DMS79 treated with DMSO at 0.1 percent for 48 hours (cell line): Measurements from ENCODE around the gene INSL3.

Source experiments
- DNase-seq: peaks from one replicate; lab custom pipeline; 2025; lab: John Stamatoyannopoulos, UW

INSL3 gene, protein sequence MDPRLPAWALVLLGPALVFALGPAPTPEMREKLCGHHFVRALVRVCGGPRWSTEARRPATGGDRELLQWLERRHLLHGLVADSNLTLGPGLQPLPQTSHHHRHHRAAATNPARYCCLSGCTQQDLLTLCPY

GRCh38 chr19:17821190-17821589 is at the start of gene INSL3:
INSL3 (minus strand) TSS chr19:17821519; CDS start chr19:17821506, 13 bp downstream.
- no peak for DNase-seq

- no peak for DNase-seq
Observed at GRCh38 chr19:17869114-17869608, 47.8 kb upstream of the INSL3 start.

GRCh38 chr19:17868669-17869068 is 47.4 kb upstream of the INSL3 start:
- no peak for DNase-seq

- peak; percentile 76 for DNase-seq
Observed at GRCh38 chr19:17866964-17867486, 45.7 kb upstream of the INSL3 start.

GRCh38 chr19:17866312-17866963 is 45.1 kb upstream of the INSL3 start:
- DNase-seq: no peak

DNA sequence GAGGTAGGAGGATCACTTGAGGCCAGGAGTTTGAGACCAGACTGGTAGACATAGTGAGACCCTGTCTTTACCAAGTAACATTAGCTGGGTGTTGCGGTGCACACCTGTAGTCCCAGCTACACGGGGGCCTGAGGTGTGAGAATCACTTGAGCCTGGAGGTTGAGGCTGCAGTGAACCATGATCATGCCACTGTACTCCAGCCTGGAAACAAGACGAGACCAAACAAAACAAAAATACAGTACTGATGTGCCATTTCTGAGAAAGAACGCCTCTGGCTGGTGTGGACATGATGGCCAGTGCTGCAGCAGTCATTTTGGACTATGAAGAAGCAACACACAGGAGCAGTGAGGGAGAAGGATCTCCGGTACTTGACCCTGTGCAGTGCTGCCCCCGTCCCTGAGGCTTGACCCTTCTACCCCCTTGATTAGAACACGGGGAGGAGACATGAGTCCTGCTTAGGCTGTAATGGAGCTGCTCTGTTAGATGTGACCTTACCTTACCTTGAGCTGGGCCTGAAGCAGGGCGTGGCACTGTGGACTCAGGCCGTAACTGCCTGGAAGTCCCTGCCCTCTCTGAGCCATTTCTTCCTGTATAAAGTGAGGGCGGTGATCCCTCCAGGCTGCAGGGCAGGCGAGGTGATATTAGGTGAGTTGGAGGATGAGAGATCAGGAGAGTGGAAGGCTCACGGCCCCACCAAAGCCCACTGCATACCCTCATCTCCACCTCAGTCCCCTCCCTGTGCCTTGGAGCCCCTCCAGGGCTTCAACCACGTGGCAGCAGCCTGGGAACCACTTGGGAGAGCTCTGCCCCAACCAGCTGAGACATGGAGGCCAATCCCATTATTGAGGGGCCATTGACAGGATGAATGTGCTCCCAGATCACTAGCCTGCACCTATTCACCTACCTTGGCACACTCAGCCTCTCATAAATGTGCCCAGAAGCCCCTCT is 44.3 kb upstream of the INSL3 start:
- no peak for DNase-seq

GRCh38 chr19:17863520-17864182 is 42.3 kb upstream of the INSL3 start:
- DNase-seq: no peak

DNA sequence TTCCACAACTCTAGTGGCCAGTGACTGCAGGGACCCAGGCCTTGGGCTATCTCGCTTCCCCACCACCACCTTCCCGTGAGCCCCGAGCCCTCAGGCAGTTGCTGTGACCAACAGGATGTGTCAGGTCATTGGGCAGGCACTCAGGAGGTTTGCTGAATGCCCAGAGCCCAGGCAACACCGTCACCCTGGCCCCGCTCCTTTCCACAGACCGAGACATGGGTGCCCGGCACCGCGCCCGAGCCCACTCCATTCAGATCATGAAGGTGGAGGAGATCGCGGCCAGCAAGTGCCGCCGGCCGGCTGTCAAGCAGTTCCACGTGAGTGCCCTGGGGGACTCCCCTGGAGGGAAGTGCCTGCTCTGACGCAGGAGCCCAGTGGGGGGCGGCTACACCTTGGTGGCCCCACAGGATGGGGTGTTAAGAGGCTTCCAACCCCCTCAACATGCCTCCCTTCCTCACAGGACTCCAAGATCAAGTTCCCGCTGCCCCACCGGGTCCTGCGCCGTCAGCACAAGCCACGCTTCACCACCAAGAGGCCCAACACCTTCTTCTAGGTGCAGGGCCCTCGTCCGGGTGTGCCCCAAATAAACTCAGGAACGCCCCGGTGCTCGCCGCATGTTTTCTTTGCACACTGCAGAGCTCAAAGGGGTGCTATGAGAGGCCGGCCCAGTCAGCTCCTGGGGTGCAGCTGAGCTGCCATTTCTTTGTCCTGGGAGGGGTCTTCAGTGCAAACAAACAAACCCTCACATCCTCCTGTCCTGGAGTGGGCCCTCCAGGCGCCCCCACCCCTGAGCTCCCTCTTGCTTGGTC is 41.6 kb upstream of the INSL3 start:
- no peak for DNase-seq

- no peak for DNase-seq
Observed at GRCh38 chr19:17861542-17862402, 40.5 kb upstream of the INSL3 start.

- no peak for DNase-seq
Observed at GRCh38 chr19:17860993-17861360, 39.7 kb upstream of the INSL3 start.

- no peak for DNase-seq
Observed at GRCh38 chr19:17860331-17860992, 39.1 kb upstream of the INSL3 start.

- peak; percentile 99 for DNase-seq
Observed at GRCh38 chr19:17859533-17860330, 38.4 kb upstream of the INSL3 start, which contains the start of gene RPL18A. RPL18A (plus strand) TSS chr19:17859910; CDS start chr19:17859957, 47 bp downstream.

DNA sequence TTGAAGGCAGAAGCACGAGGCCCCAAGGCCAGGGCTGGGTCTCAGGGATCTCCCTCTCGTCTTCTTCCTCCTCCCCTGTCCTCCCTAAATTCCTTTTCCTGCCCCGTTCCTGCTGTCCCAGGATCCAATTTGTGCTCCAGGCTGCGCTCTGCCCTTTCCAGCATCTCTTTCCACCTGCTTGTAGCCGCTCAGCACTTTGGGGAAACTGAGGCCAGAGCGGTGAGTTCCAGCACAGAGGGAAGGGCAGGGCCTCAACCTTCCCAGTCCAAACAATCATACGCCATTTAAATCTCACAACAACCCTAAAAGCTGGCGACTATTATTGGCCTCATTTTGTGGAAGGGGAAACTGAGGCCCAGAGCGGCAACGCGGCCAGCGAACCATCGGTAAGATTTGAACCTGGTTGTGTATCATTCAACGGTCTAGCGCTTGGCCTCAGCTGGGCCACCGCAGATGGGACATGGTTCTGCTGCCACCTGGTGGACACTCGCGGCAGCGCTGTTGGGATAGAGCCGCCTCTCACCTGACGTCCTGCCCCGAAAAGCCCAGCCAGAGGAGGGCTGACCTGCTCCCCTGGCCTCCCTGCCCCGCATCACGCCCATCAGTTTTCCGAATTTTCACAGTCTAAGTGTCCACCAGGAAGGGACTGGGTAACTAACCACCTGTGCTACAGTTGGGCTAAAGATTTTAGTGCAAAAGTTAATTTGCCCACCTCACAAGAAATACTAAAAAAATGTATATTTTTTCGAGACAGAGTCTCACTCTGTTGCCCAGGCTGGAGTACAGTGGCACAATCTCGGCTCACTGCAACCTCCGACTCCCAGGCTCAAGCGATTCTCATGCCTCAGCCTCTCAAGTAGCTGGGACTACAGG is 34.2 kb upstream of the INSL3 start:
- peak; percentile 48 for DNase-seq

DNA sequence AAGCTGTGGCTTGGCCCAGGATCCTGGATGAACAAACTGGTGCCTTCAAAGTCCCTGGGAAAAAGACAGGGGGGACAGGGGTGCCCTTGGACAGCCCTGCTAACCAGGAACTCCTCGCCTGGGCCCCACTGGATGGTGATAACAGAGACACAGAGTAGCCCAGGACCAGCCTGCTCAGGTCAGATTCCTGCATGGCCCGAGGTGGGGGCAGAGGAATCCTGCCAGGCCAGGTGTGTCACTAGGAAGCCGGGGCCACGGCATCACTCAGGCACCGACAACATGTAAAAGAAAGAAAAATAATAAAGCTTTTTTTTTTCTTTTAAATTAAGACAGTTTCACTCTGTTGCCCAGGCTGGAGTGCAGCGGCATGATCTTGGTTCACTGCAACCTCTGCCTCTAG is 32.7 kb upstream of the INSL3 start:
- DNase-seq: no peak

DNA sequence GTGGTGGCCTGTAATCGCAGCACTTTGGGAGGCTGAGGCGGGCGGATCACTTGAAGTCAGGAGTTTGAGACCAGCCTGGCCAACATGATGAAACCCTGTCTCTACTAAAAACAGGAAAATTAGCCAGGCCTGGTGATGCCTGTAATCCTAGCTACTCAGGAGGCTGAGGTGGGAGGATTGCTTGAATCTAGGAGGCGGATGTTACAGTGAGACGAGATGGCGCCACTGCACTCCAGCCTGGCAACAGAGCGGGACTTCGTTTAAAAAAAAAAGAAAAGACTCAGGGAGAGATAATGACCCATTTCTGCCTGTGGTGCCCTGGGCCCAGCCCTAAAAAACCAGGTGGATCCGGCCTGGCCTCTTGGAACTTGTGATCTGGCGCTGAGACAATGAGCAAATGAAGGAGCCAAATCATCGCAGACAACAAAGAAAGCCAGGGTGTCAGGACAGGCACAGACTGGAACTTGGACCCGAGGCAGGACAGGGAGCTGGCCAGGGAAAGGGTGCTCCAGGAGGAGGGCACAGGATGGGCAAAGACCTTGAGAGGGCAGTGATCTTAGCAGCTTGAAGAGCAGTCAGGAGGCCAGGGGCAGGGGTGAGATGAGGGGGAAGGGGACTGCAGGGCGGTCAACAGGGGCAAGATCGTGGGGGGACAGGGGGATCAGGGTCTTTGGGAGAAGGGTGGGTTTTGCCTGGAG is 27.4 kb upstream of the INSL3 start:
- DNase-seq: no peak

DNA sequence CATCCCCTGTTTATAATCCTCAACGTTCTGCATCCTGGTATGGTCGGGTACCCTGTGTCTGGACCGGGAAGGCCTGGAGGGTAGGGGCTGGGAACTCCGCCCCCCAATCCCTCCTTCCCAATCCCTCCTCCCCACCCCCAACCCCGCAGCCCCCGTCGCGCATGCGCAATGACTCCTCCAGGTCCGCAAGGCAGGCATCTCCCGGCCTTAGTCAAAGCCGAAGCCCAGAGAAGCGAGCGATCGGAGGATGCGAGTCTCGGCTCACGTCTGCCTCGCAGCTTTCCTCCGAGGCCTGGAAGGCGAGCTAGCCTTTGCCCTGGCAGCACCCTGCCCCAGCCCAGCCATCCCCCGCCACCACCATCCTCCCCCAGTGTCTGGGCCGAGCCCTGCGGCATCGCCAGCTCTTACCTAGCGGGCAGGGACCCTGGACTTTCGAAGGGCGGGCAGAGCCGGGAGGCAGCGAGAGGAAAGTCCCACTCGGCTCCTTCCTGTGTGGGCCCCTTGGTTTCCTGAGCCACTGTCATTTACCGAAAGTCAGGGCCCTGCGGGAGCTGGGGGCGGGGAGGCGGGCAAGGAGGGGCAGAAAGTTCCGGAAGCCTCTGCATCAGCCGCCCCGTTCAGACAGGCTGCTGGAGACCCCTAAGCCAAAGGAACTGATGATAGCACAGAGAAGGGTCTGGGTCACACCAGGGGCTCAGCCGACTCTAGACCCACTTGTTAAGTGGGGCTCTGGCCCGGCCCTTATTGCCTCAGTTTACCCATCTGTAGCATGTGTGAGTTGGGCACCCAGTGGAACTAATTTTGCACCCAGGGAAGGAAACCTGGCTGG is 26.4 kb upstream of the INSL3 start, which contains the start of gene JAK3:
JAK3 (minus strand) TSS at position 445 of the 829 bp plus-strand sequence. CDS start 3,565 bp downstream, outside the sequence.
- DNase-seq: no peak
